Loucy (cell line): ENCODE data around the gene AMN.

Experiments
- EZH2phosphoT487 ChIP-seq: fragments of 200-600 bp; IDR thresholded peaks from 2 replicates; pipeline ENCODE4 v1.6.1; 2018; ENCODE audit warnings: antibody characterized with exemption, mild to moderate bottlenecking, moderate library complexity, borderline replicate concordance
- TF ChIP-seq, protein P1 (sequence below): fragments of 200-600 bp; sonication (generic); conservative IDR thresholded peaks from 2 replicates; pipeline ENCODE4 v1.5.1; 2014; ENCODE audit warnings: mild to moderate bottlenecking, antibody characterized with exemption, low read length

DNA sequence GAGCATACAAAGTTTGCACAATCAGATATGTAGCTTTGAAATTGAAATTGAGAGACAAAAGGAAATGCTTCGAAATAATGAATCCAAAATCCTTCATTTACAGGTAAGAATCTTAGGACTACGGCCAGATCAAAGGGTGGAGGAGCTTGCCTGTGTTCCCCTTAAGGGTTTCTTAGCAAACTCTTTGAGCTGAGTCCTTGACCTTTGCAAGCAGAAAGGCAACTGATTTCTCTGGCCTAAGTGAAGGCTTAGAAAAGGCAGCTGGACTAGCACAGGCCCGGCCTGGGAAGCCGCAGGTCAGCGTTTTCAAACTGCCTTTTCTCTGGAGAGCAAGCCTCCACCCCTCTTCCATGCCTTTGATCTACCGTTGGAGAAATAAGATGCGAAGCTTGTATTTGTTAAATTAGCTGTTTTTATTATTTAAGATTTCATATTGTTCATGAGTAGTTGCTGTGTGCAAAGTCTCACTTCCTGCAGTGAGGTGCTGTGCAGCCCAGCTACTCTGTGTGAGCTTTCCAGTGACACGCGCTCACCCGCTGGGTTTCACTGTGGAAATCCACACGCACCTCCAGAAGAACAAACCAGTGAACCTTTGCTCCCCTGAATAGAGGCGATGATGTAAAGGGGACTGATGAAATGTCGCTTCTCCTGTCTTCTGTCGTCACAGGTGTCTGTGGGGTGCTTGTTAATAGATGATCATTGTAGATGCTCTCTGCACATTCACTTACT lies 25.0 kb upstream of the AMN start:
- TF ChIP-seq, protein P1, sequence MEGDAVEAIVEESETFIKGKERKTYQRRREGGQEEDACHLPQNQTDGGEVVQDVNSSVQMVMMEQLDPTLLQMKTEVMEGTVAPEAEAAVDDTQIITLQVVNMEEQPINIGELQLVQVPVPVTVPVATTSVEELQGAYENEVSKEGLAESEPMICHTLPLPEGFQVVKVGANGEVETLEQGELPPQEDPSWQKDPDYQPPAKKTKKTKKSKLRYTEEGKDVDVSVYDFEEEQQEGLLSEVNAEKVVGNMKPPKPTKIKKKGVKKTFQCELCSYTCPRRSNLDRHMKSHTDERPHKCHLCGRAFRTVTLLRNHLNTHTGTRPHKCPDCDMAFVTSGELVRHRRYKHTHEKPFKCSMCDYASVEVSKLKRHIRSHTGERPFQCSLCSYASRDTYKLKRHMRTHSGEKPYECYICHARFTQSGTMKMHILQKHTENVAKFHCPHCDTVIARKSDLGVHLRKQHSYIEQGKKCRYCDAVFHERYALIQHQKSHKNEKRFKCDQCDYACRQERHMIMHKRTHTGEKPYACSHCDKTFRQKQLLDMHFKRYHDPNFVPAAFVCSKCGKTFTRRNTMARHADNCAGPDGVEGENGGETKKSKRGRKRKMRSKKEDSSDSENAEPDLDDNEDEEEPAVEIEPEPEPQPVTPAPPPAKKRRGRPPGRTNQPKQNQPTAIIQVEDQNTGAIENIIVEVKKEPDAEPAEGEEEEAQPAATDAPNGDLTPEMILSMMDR = no peak
- TF ChIP-seq EZH2phosphoT487 = no peak
